KBM-7 (cell line): Measurements from ENCODE around the gene DNMBP.
"Not testable (repeated sequence)": the region's sequence is repeated elsewhere in the genome, so short reads cannot be mapped to it uniquely, and the experiment has no call there.

Experiments
- DNase-seq: peaks from one replicate; pipeline ENCODE4 v3.0.0-alpha.2; 2015
- in situ Hi-C: fragments of 300-500 bp; cut with MboI; formaldehyde crosslinking; loops from 2 replicates; pipeline ENCODE4 v1.14.3; 2020; ENCODE audit warnings: low sequenced_read_pairs, low pct_unique_long_range_greater_than_20kb, mixed read lengths

DNMBP gene

GRCh38 chr10:99995269-99995668, 14.5 kb downstream of the DNMBP start:
- DNase-seq: no peak
- in situ Hi-C loops: no loop called here

GRCh38 chr10:99994801-99995200, 14.9 kb downstream of the DNMBP start:
- DNase-seq: no peak
- in situ Hi-C loops: no loop called here

GRCh38 chr10:99993701-99994689, 15.8 kb downstream of the DNMBP start:
- peak; percentile 92 for DNase-seq
- in situ Hi-C loops: no loop called here

GRCh38 chr10:99985637-99986036, 24.1 kb downstream of the DNMBP start:
- in situ Hi-C loops, DNase-seq: not testable (repeated sequence)

GRCh38 chr10:99984211-99985034, 25.3 kb downstream of the DNMBP start:
- in situ Hi-C loops: no loop called here
- DNase-seq: no peak

GRCh38 chr10:99983280-99983988, 26.3 kb downstream of the DNMBP start:
- no peak for DNase-seq
- in situ Hi-C loops: no loop called here

- in situ Hi-C loops: no loop called here
- no peak for DNase-seq
Observed at GRCh38 chr10:99982728-99983127, 27.0 kb downstream of the DNMBP start.

- in situ Hi-C loops: no loop called here
- peak; percentile 38 for DNase-seq
Observed at GRCh38 chr10:99981581-99982199, 28.1 kb downstream of the DNMBP start.

GRCh38 chr10:99979066-99979685, 30.6 kb downstream of the DNMBP start:
- in situ Hi-C loops: no loop called here
- DNase-seq: no peak

- in situ Hi-C loops: no loop called here
- DNase-seq: no peak
Observed at GRCh38 chr10:99977916-99978315, 31.8 kb downstream of the DNMBP start.

- DNase-seq: no peak
- in situ Hi-C loops: no loop called here
Observed at GRCh38 chr10:99976886-99977665, 32.7 kb downstream of the DNMBP start.

GRCh38 chr10:99975942-99976809, 33.6 kb downstream of the DNMBP start:
- DNase-seq: no peak

GRCh38 chr10:99975106-99975829, 34.5 kb downstream of the DNMBP start:
- no peak for DNase-seq
- in situ Hi-C loops: no loop called here

More at GRCh38 chr10:99975942-99976809, 33.6 kb downstream of the DNMBP start:
- in situ Hi-C loops: no loop called here

- DNase-seq: no peak
- in situ Hi-C loops: no loop called here
Observed at GRCh38 chr10:99973190-99973589, 36.6 kb downstream of the DNMBP start.

- no peak for DNase-seq
- in situ Hi-C loops: no loop called here
Observed at GRCh38 chr10:99967961-99968360, 41.8 kb downstream of the DNMBP start.

GRCh38 chr10:99966306-99966705, 43.4 kb downstream of the DNMBP start:
- in situ Hi-C loops: no loop called here
- no peak for DNase-seq
